HepG2 (cell line): ENCODE results near the gene LCK. TPM values are rescaled to one million over a fixed set of nuclear protein-coding genes. Genes with fewer than 3 reads are reported as not detected.

ENCODE experiments used
- CCDC6 ChIP-seq: sonication (generic); formaldehyde crosslinking; IDR thresholded peaks from 2 replicates; pipeline ENCODE4 v1.8.1; 2022; ENCODE audit warnings: mild to moderate bottlenecking, missing genetic modification reagents, moderate library complexity
- JDP2 ChIP-seq: sonication (generic); formaldehyde crosslinking; IDR thresholded peaks from 2 replicates; pipeline ENCODE4 v1.8.1; 2022; ENCODE audit warnings: missing genetic modification reagents, borderline replicate concordance
- MEF2D ChIP-seq: sonication (generic); formaldehyde crosslinking; IDR thresholded peaks from 2 replicates; pipeline ENCODE4 v1.5.1; 2020; ENCODE audit warnings: mild to moderate bottlenecking, missing genetic modification reagents
- MTF1 ChIP-seq: sonication (generic); formaldehyde crosslinking; IDR thresholded peaks from 2 replicates; pipeline ENCODE4 v1.5.0; 2020; ENCODE audit warnings: missing genetic modification reagents
- PRPF4 ChIP-seq: fragments of 200-400 bp; formaldehyde crosslinking; IDR thresholded peaks from 2 replicates; pipeline ENCODE4 v1.6.1; 2016; ENCODE audit warnings: low read length, low read depth; ENCODE audit not compliant: poor library complexity, severe bottlenecking
- SMAD9 ChIP-seq: sonication (generic); formaldehyde crosslinking; IDR thresholded peaks from 2 replicates; pipeline ENCODE4 v1.5.1; 2020; ENCODE audit warnings: mild to moderate bottlenecking, missing genetic modification reagents
- YEATS4 ChIP-seq: sonication (generic); formaldehyde crosslinking; IDR thresholded peaks from 2 replicates; pipeline ENCODE4 v1.4.0; 2020; ENCODE audit warnings: missing genetic modification reagents, borderline replicate concordance
- ZNF207 ChIP-seq: fragments of 450-650 bp; IDR thresholded peaks from 2 replicates; pipeline ENCODE4 v1.6.1; 2016; ENCODE audit warnings: antibody characterized with exemption, borderline replicate concordance
- ZNF280B ChIP-seq: sonication (generic); formaldehyde crosslinking; IDR thresholded peaks from 2 replicates; pipeline ENCODE4 v1.5.0; 2020; ENCODE audit warnings: missing genetic modification reagents, mild to moderate bottlenecking, borderline replicate concordance
- ZNF430 ChIP-seq: sonication (generic); formaldehyde crosslinking; IDR thresholded peaks from 2 replicates; pipeline ENCODE4 v1.9.0; 2021; ENCODE audit warnings: mild to moderate bottlenecking, missing genetic modification reagents
- ZNF468 ChIP-seq: sonication (generic); formaldehyde crosslinking; IDR thresholded peaks from 2 replicates; pipeline ENCODE4 v1.8.0; 2022; ENCODE audit warnings: mild to moderate bottlenecking, moderate library complexity, missing genetic modification reagents
- ZNF557 ChIP-seq: sonication (generic); formaldehyde crosslinking; IDR thresholded peaks from 2 replicates; pipeline ENCODE4 v1.4.0; 2020; ENCODE audit warnings: missing genetic modification reagents
- ZNF740 ChIP-seq: sonication (generic); formaldehyde crosslinking; IDR thresholded peaks from 2 replicates; pipeline ENCODE4 v1.4.0; 2020; ENCODE audit warnings: missing genetic modification reagents
- polyA plus RNA-seq, 8 experiments: library from polyadenylated mRNA; depleted of rRNA in 3 of 8; stranded (reverse) in 7 of 8; unstranded in 1 of 8; fragments of >200 nt; fragmentation: Illumina TruSeq in 4 of 8; extraction: Trizol in 4 of 8; gene quantifications; 2 replicates each; pipeline versions ENCODE4 v1.2.1 to v1.2.3, GENCODE V29; 2011 to 2016; ENCODE audit warnings: low read depth in 4 of 8, missing spikeins in 1 of 8, mixed read lengths in 1 of 8; ENCODE audit not compliant: insufficient read depth in 1 of 8
- total RNA-seq, 5 experiments: library from RNA; depleted of rRNA; stranded (reverse); fragments of >200 nt; fragmentation: Illumina TruSeq; extraction: Trizol; gene quantifications; 2 replicates each; pipeline ENCODE4 v1.2.3, GENCODE V29; 2016; ENCODE audit warnings: low read depth in 1 of 5
- TF ChIP-seq, protein P1 (sequence below): IDR thresholded peaks from 2 replicates; pipeline ENCODE4 v1.6.1; 2016; ENCODE audit warnings: low read depth, borderline replicate concordance
- TF ChIP-seq, protein P2 (sequence below): sonication (generic); formaldehyde crosslinking; IDR thresholded peaks from 2 replicates; pipeline ENCODE4 v1.4.0; 2020; ENCODE audit warnings: mild to moderate bottlenecking, missing genetic modification reagents
- TF ChIP-seq, protein P3 (sequence below): sonication (generic); formaldehyde crosslinking; conservative IDR thresholded peaks from 2 replicates; pipeline ENCODE4 v1.8.0; 2022; ENCODE audit warnings: mild to moderate bottlenecking, moderate library complexity, missing genetic modification reagents
- TF ChIP-seq, protein P4 (sequence below): sonication (generic); formaldehyde crosslinking; IDR thresholded peaks from 2 replicates; pipeline ENCODE4 v1.4.0; 2020; ENCODE audit warnings: mild to moderate bottlenecking, missing genetic modification reagents

LCK gene
- total and polyA plus RNA-seq, 2 of the 13 experiments (the other 11 are each of a cell fraction or from before 2014, with no cell fraction given): 0.93 to 1.8 TPM

DNA sequence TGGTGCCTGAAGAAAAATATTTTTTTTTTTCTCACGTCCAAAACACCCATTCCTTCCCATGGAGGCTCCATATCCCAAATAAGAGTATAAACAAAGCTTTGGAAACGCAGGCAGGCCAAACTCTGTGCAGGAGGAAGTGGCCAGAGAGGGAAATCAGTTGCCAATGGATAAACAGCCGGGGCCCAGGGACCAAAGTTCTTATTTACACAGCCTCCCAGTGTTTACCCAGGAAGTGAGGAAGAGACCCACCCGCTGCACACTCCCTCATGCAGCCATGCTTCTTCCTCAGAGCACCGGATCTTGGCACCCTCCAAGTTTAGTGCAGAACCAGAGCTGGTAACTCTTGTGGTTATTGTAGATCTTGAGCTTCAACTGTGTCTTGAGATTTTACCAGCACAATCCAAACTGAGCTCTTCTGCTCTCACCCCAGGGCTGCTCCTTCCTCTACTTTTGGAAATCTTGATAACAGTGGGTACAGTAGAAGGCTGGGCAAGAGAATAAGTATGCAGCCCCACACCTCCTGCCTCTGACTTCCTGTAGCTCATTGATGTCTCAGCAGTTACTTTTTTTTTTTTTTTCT lies 70.7 kb downstream of the LCK start (continued):
- TF ChIP-seq ZNF280B (CRISPR knock-in tag) (no peak), ZNF557 (CRISPR knock-in tag) (no peak), ZNF430 (CRISPR knock-in tag) (no peak), PRPF4 (no peak), JDP2 (CRISPR knock-in tag) (no peak), ZNF468 (no peak), ZNF740 (CRISPR knock-in tag) (no peak), MTF1 (no peak), SMAD9 (CRISPR knock-in tag) (no peak), CCDC6 (CRISPR knock-in tag) (no peak; the same call in 1 of the 2 replicates), MEF2D (peak; percentile 52; the same call in 1 of the 2 replicates), ZNF207 (no peak), YEATS4 (CRISPR knock-in tag) (no peak)
- TF ChIP-seq, protein P1, sequence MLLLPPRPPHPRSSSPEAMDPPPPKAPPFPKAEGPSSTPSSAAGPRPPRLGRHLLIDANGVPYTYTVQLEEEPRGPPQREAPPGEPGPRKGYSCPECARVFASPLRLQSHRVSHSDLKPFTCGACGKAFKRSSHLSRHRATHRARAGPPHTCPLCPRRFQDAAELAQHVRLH: peak; percentile 44; the same call in 1 of the 2 replicates
- TF ChIP-seq, protein P2, sequence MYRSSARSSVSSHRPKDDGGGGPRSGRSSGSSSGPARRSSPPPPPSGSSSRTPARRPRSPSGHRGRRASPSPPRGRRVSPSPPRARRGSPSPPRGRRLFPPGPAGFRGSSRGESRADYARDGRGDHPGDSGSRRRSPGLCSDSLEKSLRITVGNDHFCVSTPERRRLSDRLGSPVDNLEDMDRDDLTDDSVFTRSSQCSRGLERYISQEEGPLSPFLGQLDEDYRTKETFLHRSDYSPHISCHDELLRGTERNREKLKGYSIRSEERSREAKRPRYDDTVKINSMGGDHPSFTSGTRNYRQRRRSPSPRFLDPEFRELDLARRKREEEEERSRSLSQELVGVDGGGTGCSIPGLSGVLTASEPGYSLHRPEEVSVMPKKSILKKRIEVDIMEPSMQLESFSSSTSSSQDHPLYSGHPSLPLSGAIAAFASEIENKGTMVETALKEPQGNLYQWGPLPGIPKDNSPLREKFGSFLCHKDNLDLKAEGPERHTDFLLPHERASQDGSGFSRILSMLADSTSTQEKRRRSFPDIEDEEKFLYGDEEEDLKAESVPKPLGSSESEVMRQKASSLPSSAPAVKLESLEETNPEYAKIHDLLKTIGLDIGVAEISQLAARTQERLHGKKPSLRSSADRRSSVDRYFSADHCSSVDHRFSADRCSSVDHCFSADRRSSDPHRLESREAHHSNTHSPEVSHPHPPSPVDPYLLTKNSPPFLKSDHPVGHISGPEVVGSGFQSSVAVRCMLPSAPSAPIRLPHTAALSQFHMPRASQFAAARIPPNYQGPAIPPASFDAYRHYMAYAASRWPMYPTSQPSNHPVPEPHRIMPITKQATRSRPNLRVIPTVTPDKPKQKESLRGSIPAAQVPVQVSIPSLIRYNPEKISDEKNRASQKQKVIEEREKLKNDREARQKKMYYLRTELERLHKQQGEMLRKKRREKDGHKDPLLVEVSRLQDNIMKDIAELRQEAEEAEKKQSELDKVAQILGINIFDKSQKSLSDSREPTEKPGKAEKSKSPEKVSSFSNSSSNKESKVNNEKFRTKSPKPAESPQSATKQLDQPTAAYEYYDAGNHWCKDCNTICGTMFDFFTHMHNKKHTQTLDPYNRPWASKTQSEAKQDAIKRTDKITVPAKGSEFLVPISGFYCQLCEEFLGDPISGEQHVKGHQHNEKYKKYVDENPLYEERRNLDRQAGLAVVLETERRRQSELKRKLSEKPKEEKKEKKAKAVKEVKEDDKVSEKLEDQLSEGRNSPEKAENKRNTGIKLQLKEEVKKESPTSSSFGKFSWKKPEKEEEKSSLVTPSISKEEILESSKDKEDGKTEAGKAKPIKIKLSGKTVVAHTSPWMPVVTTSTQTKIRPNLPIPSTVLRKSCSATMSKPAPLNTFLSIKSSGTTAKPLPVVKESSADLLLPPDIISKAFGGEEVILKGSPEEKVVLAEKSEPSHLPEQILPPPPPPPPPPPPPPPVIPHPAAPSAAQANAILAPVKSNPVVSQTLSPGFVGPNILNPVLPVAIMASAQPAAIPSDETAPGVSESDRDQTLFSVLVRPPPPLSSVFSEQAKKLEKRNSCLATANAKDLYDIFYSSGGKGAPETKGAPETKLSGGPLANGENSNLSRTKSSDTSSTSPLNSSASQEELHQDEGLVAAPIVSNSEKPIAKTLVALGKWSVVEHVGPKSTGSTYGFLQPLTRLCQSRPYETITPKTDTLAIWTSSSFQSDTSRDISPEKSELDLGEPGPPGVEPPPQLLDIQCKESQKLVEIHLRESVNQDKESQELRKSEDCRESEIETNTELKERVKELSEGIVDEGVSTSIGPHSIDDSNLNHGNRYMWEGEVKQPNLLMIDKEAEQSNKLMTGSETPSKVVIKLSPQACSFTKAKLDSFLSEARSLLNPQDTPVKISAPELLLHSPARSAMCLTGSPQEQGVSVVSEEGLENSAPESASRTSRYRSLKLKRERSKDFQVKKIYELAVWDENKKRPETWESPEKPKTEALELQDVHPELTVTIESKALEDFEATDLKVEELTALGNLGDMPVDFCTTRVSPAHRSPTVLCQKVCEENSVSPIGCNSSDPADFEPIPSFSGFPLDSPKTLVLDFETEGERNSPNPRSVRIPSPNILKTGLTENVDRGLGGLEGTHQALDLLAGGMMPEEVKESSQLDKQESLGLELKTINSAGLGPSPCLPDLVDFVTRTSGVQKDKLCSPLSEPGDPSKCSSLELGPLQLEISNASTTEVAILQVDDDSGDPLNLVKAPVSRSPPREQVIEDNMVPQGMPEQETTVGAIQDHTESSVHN (CRISPR knock-in tag): no peak
- TF ChIP-seq, protein P3, sequence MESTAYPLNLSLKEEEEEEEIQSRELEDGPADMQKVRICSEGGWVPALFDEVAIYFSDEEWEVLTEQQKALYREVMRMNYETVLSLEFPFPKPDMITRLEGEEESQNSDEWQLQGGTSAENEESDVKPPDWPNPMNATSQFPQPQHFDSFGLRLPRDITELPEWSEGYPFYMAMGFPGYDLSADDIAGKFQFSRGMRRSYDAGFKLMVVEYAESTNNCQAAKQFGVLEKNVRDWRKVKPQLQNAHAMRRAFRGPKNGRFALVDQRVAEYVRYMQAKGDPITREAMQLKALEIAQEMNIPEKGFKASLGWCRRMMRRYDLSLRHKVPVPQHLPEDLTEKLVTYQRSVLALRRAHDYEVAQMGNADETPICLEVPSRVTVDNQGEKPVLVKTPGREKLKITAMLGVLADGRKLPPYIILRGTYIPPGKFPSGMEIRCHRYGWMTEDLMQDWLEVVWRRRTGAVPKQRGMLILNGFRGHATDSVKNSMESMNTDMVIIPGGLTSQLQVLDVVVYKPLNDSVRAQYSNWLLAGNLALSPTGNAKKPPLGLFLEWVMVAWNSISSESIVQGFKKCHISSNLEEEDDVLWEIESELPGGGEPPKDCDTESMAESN (CRISPR knock-in tag): no peak
- TF ChIP-seq, protein P4, sequence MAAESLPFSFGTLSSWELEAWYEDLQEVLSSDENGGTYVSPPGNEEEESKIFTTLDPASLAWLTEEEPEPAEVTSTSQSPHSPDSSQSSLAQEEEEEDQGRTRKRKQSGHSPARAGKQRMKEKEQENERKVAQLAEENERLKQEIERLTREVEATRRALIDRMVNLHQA (CRISPR knock-in tag): no peak
